Fibroblast of skin of right biceps (primary cell): Measurements from ENCODE around the gene GDF3.
A peak's percentile ranks its signal among the peaks of the same experiment; 100 is the strongest.

Source experiments
- DNase-seq: peaks from one replicate; pipeline ENCODE4 v3.0.0-alpha.2; 2013

Gene GDF3

GRCh38 chr12:7666595-7666994 lies 29.0 kb downstream of the GDF3 start:
- DNase-seq: no peak

- no peak for DNase-seq
Measured at GRCh38 chr12:7661741-7662140, 33.8 kb downstream of the GDF3 start.

- DNase-seq: no peak
Measured at GRCh38 chr12:7656121-7656520, 39.5 kb downstream of the GDF3 start.

GRCh38 chr12:7650091-7650490 lies 45.5 kb downstream of the GDF3 start:
- no peak for DNase-seq

GRCh38 chr12:7647071-7647470 lies 48.5 kb downstream of the GDF3 start:
- DNase-seq: no peak

GRCh38 chr12:7646178-7646475 lies 49.4 kb downstream of the GDF3 start:
- DNase-seq: no peak

GRCh38 chr12:7645395-7646177 lies 50.0 kb downstream of the GDF3 start:
- DNase-seq: peak; percentile 39

GRCh38 chr12:7642876-7643309 lies 52.7 kb downstream of the GDF3 start:
- DNase-seq: peak; percentile 29

- no peak for DNase-seq
Measured at GRCh38 chr12:7642287-7642686, 53.3 kb downstream of the GDF3 start.

GRCh38 chr12:7640123-7640995 lies 55.2 kb downstream of the GDF3 start:
- DNase-seq: peak; percentile 26
